A549 (cell line): ENCODE results near the gene OGFRL1. TPM values are rescaled to one million over a fixed set of nuclear protein-coding genes. Genes with fewer than 3 reads are reported as not detected.

Experiments used
- ATAC-seq, 2 experiments: fragments of 200-7000 bp in 1 of 2; fragments of >200 bp in 1 of 2; cut with Nextera tagmentation in 1 of 2; cut with Tn5 transposase in 1 of 2; 3 replicates each; pipeline versions ENCODE4 v1.8.0 to v1.9.1; 2018 to 2020; ENCODE audit warnings: mild to moderate bottlenecking in 1 of 2, moderate library complexity in 1 of 2
- CTCF ChIA-PET: fragments of 300-600 bp; sonication (Branson Sonifier 250); formaldehyde crosslinking; extraction: SDS; loops from one replicate; lab custom pipeline; 2021; ENCODE audit warnings: antibody characterized with exemption, inconsistent platforms; lab: Yijun Ruan, JAX
- POLR2A ChIA-PET: fragments of 350-600 bp; formaldehyde crosslinking; extraction: SDS; loops from one replicate; lab custom pipeline; 2021; ENCODE audit warnings: antibody characterized with exemption, inconsistent platforms; lab: Yijun Ruan, JAX
- DNase-seq, 2 experiments: peaks; one replicate each; pipeline versions ENCODE4 v3.0.0 to v3.0.0-alpha.2; 2011 to 2016; ENCODE audit warnings: low read depth in 1 of 2, low spot score in 1 of 2
- FAIRE-seq: peaks from 2 replicates; lab custom pipeline; 2011; peaks lifted over from hg19 to GRCh38; lab: Jason Lieb, UNC
- H3K27ac ChIP-seq, 2 experiments: fragments of >200 bp; sonication (Bioruptor Twin); formaldehyde crosslinking; 3 replicates each; pipeline ENCODE4 v1.5.1; 2016 to 2017
- H3K4me1 ChIP-seq: fragments of >200 bp; sonication (Bioruptor Twin); formaldehyde crosslinking; 3 replicates; pipeline ENCODE4 v1.6.1; 2016
- H3K4me2 ChIP-seq: fragments of >200 bp; sonication (Bioruptor Twin); formaldehyde crosslinking; 3 replicates; pipeline ENCODE4 v1.6.1; 2016
- H3K4me3 ChIP-seq: fragments of >200 bp; sonication (Bioruptor Twin); formaldehyde crosslinking; 3 replicates; pipeline ENCODE4 v1.5.1; 2016
- H3K9me3 ChIP-seq: fragments of >200 bp; sonication (Bioruptor Twin); formaldehyde crosslinking; 3 replicates; pipeline ENCODE4 v1.6.1; 2016
- BCL3 ChIP-seq: fragments of >200 bp; sonication (Bioruptor Twin); formaldehyde crosslinking; IDR thresholded peaks from 3 replicates; pipeline ENCODE4 v1.6.1; 2016
- CBX2 ChIP-seq: fragments of 200-600 bp; sonication (generic); IDR thresholded peaks from 2 replicates; pipeline ENCODE4 v1.6.1; 2016; ENCODE audit warnings: low read depth, mild to moderate bottlenecking, borderline replicate concordance
- CBX8 ChIP-seq: fragments of 200-600 bp; sonication (generic); IDR thresholded peaks from 2 replicates; pipeline ENCODE4 v1.6.1; 2016
- CEBPB ChIP-seq, 2 experiments: fragments of >200 bp in 1 of 2; sonication (Bioruptor Twin) in 1 of 2; formaldehyde crosslinking in 1 of 2; IDR thresholded peaks; 2 replicates each; pipeline ENCODE4 v1.6.1; 2012 to 2016
- EHMT2 ChIP-seq: fragments of 200-600 bp; sonication (generic); IDR thresholded peaks from 2 replicates; pipeline ENCODE4 v1.6.1; 2016; ENCODE audit warnings: antibody characterized with exemption, low read depth, mild to moderate bottlenecking, moderate library complexity
- ELK1 ChIP-seq: fragments of 150-350 bp; IDR thresholded peaks from 2 replicates; pipeline ENCODE4 v1.6.1; 2014; ENCODE audit warnings: low read depth, mild to moderate bottlenecking, low read length
- ESRRA ChIP-seq: fragments of 150-350 bp; IDR thresholded peaks from 2 replicates; pipeline ENCODE4 v1.6.1; 2014; ENCODE audit warnings: mild to moderate bottlenecking, low read length, borderline replicate concordance
- FOSL2 ChIP-seq, 2 experiments: fragments of 450-650 bp in 1 of 2; fragments of >200 bp in 1 of 2; sonication (Bioruptor Twin) in 1 of 2; formaldehyde crosslinking; IDR thresholded peaks; 2 replicates each; pipeline versions ENCODE4 v1.5.0 to v1.6.1; 2016 to 2020; ENCODE audit warnings: mild to moderate bottlenecking in 1 of 2, moderate library complexity in 1 of 2
- HDAC2 ChIP-seq: fragments of 200-600 bp; sonication (generic); IDR thresholded peaks from 2 replicates; pipeline ENCODE4 v1.6.1; 2016
- HMGXB4 ChIP-seq: fragments of 250-450 bp; sonication (Bioruptor Pico); IDR thresholded peaks from 2 replicates; pipeline ENCODE4 v1.5.0; 2021; ENCODE audit warnings: mild to moderate bottlenecking, moderate library complexity, borderline replicate concordance
- HOXB13 ChIP-seq: fragments of 250-450 bp; sonication (Bioruptor Pico); IDR thresholded peaks from 2 replicates; pipeline ENCODE4 v1.5.0; 2020; ENCODE audit warnings: low read depth, mild to moderate bottlenecking, moderate library complexity
- MAFK ChIP-seq: fragments of 450-650 bp; IDR thresholded peaks from 2 replicates; pipeline ENCODE4 v1.6.1; 2014; ENCODE audit not compliant: partially characterized antibody
- NFE2L2 ChIP-seq: fragments of 150-350 bp; conservative IDR thresholded peaks from 2 replicates; pipeline ENCODE4 v1.6.1; 2014; ENCODE audit warnings: low read length
- NR3C1 ChIP-seq: fragments of >200 bp; sonication (Bioruptor Twin); formaldehyde crosslinking; IDR thresholded peaks from 3 replicates; pipeline ENCODE4 v1.6.1; 2017
- PHF8 ChIP-seq: fragments of 200-600 bp; sonication (generic); IDR thresholded peaks from 2 replicates; pipeline ENCODE4 v1.6.1; 2016; ENCODE audit warnings: low read depth, mild to moderate bottlenecking, antibody characterized with exemption, moderate library complexity, borderline replicate concordance
- RAD21 ChIP-seq, 2 experiments: fragments of >200 bp in 1 of 2; sonication (Bioruptor Twin) in 1 of 2; formaldehyde crosslinking in 1 of 2; IDR thresholded peaks in 1 of 2; conservative IDR thresholded peaks in 1 of 2; 2 replicates in 1 of 2; 3 replicates in 1 of 2; pipeline ENCODE4 v1.6.1; 2012 to 2018; ENCODE audit warnings: inconsistent platforms in 1 of 2
- RNF2 ChIP-seq: fragments of 200-600 bp; sonication (generic); IDR thresholded peaks from 2 replicates; pipeline ENCODE4 v1.6.1; 2016; ENCODE audit warnings: low read depth, mild to moderate bottlenecking, antibody characterized with exemption, moderate library complexity, borderline replicate concordance
- ZFP36 ChIP-seq: fragments of 450-650 bp; IDR thresholded peaks from 2 replicates; pipeline ENCODE4 v1.6.1; 2014; ENCODE audit warnings: borderline replicate concordance; ENCODE audit not compliant: partially characterized antibody
- ZNF302 ChIP-seq: fragments of 250-450 bp; sonication (Bioruptor Pico); IDR thresholded peaks from 2 replicates; pipeline ENCODE4 v1.9.0; 2021; ENCODE audit warnings: inconsistent platforms, mild to moderate bottlenecking, moderate library complexity
- ZSCAN20 ChIP-seq: fragments of 250-450 bp; sonication (Bioruptor Pico); IDR thresholded peaks from 2 replicates; pipeline ENCODE4 v1.8.0; 2022; ENCODE audit warnings: mild to moderate bottlenecking, moderate library complexity
- WGBS: methylation state at CpG from one replicate; pipeline ENCODE4 v1.1.6; 2017; ENCODE audit errors: missing lambda C conversion rate; 5-methylcytosine and 5-hydroxymethylcytosine counted together
- polyA plus RNA-seq, 4 experiments: library from polyadenylated mRNA; depleted of rRNA in 3 of 4; stranded (reverse); fragments of >200 nt; fragmentation: RNase III in 1 of 4; extraction: RNeasy Plus Mini Kit Qiagen cat#74134 plus additional on column Dnase treatment in 1 of 4; gene quantifications; 2 replicates in 3 of 4; 3 replicates in 1 of 4; pipeline ENCODE4 v1.2.3, GENCODE V29; 2011 to 2017
- TF ChIP-seq, protein P1 (sequence below): IDR thresholded peaks from 2 replicates; pipeline ENCODE4 v1.6.1; 2012

The OGFRL1 gene
- polyA plus RNA-seq, 2 of the 4 experiments (the other 2 are of a cell fraction): 8.0 to 15.2 TPM

DNA sequence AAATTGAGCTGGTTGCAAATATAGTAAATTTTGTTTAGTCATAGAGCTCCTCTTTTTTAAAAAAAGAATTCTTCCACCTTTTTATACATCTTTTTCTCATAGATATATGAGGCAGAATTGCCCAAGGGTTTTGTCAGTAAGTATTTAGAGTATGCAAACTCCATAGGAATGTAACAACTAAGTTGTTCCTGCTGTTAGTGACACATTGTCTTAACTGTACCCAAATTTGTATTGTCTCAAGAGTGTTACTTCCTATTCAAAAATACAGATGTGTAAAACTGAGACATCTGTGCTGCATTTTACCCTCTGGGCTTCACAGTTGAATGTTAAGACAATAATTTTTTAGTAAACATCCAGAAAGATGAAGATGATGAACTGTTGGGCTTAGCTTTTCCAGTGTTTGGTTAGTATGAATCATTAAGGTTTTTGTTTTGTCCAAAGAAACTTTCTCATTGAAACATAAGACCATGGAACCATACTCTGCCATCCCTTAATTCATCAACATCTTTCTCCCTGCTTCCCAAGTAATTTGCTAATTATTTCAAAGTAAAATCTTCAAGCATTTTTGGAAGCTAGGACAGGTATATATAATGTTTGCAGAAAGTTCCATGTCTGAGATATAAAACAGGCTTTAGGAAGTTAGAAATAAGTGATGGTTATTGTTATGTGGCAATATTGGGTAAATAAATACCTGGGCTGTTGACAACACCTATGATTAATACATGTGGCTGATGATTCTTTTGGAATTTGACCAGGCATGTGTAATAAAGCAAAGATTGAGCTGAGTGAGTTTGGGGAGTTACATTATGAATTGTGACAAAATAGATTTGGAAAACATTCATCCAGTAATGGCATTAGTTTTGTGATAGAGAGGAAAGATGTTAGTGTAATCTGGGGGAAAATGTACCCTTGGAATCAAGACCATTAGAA is 11.2 kb downstream of the OGFRL1 start:
- TF ChIP-seq ESRRA: no peak
- TF ChIP-seq RNF2: no peak
- no peak for TF ChIP-seq ELK1
- TF ChIP-seq FOSL2 (IDR thresholded peaks at IDR 0.05): no peak
- peak; percentile 43 for TF ChIP-seq FOSL2 (CRISPR knock-in tag; IDR thresholded peaks at IDR 0.05)
- ChIA-PET POLR2A (interaction anchor here (0.8 kb wide), 1 partner anchor 10 kb away, joined by 3 read pairs; no protein-coding TSS in a partner anchor), CTCF (interaction anchor here (0.9 to 2.9 kb wide), 2 partner anchors 11 to 209 kb away, joined by 3 to 12 read pairs; partner anchors contain the start of gene OGFRL1)
- Histone ChIP-seq H3K27ac (no peak overlapping the region), H3K4me3 (no peak overlapping the region), H3K4me2 (peak overlapping the region; percentile 40), H3K4me1 (peaks cover 25% of the 10 kb centered on the region), H3K9me3 (no peaks in the 10 kb centered on the region)
- ATAC-seq (no peak), FAIRE-seq (no peak), DNase-seq (no peak)

DNA sequence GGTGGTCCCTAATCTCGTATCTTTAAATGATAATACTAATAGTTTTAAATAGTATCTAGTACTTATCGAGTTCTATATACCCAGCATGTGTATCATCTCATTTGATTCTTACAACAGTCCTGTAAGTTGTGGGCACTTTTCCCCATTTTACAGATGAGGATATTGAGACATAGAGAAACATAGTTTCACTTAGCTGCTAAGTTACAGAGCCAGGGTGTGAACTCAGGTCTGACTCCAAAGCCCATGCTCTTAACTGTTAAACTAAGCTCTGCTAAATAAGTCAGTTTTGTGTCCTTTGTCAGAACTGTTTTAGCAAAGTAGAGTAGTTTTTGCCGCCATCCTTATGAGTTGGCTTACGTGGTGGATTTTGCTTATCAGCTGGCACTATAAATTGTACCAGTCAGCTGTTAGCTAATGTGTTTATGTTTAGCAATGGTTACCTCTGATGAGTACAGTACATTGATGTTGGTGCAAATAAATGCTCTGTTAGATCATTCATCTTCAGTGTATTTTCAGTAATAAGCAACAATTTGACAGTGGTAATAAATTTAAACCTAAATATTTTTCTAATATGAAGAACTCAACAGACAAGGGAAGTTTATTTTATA is 12.1 kb downstream of the OGFRL1 start:
- no peak for FAIRE-seq
- no peaks in the 10 kb centered on the region for H3K9me3 ChIP-seq
- WGBS: 90% methylated on average over 4 of the region's 4 CpGs
- POLR2A ChIA-PET: interaction anchor here (0.8 kb wide), 1 partner anchor 11 kb away, joined by 3 read pairs; no protein-coding TSS in a partner anchor
- H3K4me2 ChIP-seq: no peak overlapping the region; the same call in 2 of the 3 replicates
- no peak for DNase-seq
- no peak for TF ChIP-seq MAFK
- TF ChIP-seq RAD21 (conservative IDR thresholded peaks at IDR 0.05 in 1 of 2, IDR thresholded peaks at IDR 0.05 in 1 of 2): no peak
- no peak for TF ChIP-seq CEBPB (IDR thresholded peaks at IDR 0.05)
- no peak for TF ChIP-seq CBX8
- TF ChIP-seq HMGXB4 (CRISPR knock-in tag): no peak
- TF ChIP-seq NFE2L2: no peak
- TF ChIP-seq EHMT2: no peak
- no peak for TF ChIP-seq HDAC2
- TF ChIP-seq ESRRA: no peak
- no peak for TF ChIP-seq HOXB13
- TF ChIP-seq PHF8: no peak
- TF ChIP-seq, all 56 proteins: peak for 0
- CTCF ChIA-PET: interaction anchor here (2.9 kb wide), 1 partner anchor 12 kb away, joined by 12 read pairs; the partner anchor contains the start of gene OGFRL1
- Histone ChIP-seq H3K27ac (no peak overlapping the region), H3K4me1 (peaks cover 20% of the 10 kb centered on the region), H3K4me3 (no peak overlapping the region)
- no peak for ATAC-seq

- TF ChIP-seq CBX2: no peak
- no peak for TF ChIP-seq ZNF302 (CRISPR knock-in tag)
- TF ChIP-seq HOXB13: no peak
- TF ChIP-seq, protein P1, sequence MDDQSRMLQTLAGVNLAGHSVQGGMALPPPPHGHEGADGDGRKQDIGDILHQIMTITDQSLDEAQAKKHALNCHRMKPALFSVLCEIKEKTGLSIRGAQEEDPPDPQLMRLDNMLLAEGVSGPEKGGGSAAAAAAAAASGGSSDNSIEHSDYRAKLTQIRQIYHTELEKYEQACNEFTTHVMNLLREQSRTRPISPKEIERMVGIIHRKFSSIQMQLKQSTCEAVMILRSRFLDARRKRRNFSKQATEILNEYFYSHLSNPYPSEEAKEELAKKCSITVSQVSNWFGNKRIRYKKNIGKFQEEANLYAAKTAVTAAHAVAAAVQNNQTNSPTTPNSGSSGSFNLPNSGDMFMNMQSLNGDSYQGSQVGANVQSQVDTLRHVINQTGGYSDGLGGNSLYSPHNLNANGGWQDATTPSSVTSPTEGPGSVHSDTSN: no peak
- TF ChIP-seq MAFK: no peak
- TF ChIP-seq ZSCAN20 (CRISPR knock-in tag): no peak
- TF ChIP-seq ZFP36: no peak
- no peak for TF ChIP-seq NR3C1
- TF ChIP-seq BCL3: no peak
- FAIRE-seq (no peak), ATAC-seq (no peak), DNase-seq (no peak)
- Histone ChIP-seq H3K9me3 (no peaks in the 10 kb centered on the region), H3K4me2 (no peak overlapping the region), H3K4me3 (no peak overlapping the region), H3K27ac (no peak overlapping the region), H3K4me1 (peaks cover 20% of the 10 kb centered on the region)
- ChIA-PET CTCF (interaction anchor here (2.9 kb wide), 1 partner anchor 13 kb away, joined by 12 read pairs; the partner anchor contains the start of gene OGFRL1), POLR2A (no interaction called here)
- 96% methylated on average over 7 of the region's 7 CpGs for WGBS
Measured at GRCh38 chr6:71301546-71301945, 12.9 kb downstream of the OGFRL1 start.
